NK-92 treated with Interleukin-12 subunit alpha and Interleukin-12 subunit beta, amount 100 ng/mL, for 24 hours (cell line): Measurements from ENCODE around the gene P3H2.

Experiments
- DNase-seq: peaks from one replicate; lab custom pipeline; 2025; lab: John Stamatoyannopoulos, UW

The P3H2 gene

GRCh38 chr3:189945935-189946709 is 174.6 kb downstream of the P3H2 start:
- DNase-seq, result no peak

GRCh38 chr3:189944285-189945145 is 176.2 kb downstream of the P3H2 start:
- DNase-seq, result no peak

- DNase-seq, result no peak
These were observed 177.7 kb downstream of the P3H2 start for GRCh38 chr3:189942948-189943347.

- DNase-seq, result no peak
These were observed 179.0 kb downstream of the P3H2 start for GRCh38 chr3:189941679-189942078.

DNA sequence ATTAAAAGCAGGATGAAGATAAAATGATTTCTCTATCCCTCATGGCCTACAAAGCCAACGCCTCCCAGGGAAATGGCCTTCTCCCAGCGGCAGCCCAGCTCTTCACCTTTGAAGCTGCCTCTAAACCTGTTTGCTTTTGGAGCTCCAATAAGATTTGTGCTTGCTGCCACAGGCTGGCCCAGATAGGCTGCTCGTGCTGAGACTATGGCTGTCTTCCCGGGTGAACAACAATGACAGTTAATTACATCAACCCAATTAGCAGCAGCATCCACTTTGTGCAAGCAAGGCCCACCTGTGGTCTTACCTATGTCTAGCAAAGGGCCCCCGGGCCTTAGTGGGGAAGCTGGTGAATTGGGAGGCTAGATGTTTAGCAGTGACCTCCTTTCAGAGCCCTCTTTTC is 179.6 kb downstream of the P3H2 start:
- no peak for DNase-seq

- no peak for DNase-seq
These were observed 183.2 kb downstream of the P3H2 start for GRCh38 chr3:189937302-189938127.

- no peak for DNase-seq
These were observed 184.3 kb downstream of the P3H2 start for GRCh38 chr3:189936201-189936945.

DNA sequence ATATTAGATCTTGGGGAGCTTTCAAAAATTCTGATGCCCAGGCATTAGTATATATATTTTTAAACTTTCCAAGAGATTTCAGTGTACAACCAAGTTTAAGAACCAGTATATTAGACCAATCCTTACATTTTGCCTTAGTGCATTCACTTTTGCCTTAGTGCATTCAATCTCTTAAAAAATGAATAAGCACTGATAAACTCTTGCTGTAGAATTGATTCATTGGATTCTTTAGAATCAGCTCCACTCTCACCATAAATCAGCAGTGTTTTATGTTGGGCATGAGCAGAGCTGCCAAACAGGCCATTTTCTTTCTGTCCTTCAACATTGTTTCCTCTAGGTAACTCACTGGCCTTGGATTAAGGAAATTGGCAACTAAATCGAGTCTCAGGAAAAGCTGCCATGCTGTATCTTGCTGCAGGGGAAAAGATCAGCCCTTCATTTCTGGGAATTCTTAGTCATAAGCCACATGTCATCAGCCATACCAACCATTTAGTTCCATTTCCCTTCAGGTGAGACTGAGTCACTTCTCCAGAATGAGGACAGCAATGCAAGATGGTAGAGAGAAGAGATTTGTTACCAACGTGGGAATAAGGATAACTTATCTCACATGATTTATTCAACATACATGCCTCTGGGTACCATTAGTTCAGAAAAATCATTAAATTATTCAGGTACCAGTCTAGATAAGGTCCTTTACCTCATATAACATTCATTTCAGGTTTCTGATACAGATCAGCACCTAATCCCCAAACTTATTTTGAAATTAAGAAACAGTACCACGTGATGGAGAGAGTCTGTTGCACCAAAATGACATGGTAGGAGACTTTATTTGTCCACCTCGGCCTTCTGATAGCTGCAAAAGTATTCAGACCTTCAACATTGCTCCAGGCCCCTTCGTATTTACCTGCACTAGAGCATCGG is 192.5 kb downstream of the P3H2 start:
- DNase-seq, result no peak

- DNase-seq, result no peak
These were observed 198.9 kb downstream of the P3H2 start for GRCh38 chr3:189921770-189922169.

DNA sequence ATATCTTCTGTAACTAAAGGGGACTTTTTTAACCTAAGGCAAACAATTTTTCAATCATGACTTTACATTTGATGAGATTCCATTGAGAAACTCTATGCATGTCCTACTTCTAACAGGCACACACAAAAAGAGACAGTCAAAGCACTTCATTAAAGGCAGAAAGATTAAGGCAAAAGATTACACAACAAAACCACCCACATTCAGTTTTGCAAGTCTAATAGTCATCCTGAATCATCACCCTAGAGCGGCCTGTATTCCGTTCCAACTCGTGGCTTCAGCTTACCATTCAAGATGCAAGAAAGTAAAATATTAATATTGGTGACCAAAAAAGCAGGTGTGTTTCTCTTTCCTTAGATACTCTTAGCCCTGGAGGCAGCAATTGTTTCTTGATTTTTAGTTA is 205.9 kb downstream of the P3H2 start:
- DNase-seq, result no peak

DNA sequence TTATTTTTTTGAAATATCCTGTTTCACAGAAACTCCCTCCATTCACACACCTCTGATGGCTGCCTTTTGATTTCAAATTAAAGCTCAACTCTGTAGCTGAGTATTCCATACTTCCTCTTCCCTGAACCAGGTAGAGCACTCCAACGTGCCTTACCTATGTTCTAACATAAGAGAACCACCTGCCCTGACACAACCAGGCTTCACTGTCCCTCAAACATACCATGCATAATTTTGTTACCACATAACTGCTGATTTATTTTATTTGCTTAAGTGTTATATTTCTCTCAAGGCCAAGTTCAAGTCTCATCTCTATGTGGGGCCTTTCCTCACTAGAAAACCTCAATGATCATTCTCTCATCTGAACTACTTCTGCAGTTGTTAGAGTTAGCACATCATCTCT is 209.7 kb downstream of the P3H2 start:
- DNase-seq, result no peak

GRCh38 chr3:189909573-189909972 is 211.1 kb downstream of the P3H2 start:
- no peak for DNase-seq

DNA sequence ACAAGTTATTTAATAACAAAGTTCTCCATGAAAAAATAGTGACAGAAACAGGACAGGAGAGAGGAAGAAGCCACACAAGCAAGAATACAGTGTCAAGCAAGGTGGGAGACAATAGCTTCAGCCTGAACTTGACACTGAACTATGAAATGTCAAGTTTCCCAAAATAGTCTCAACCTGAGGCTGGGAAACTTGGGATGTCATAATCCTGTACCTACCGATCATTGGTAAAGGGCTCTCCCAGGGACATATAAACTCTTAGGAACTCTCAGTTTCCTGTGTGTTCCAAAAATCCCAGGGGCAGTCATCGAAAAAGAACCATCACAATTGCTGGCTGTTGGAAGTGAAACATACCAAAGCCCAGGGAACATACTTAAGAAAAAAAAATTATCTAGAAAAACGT is 211.6 kb downstream of the P3H2 start:
- DNase-seq, result no peak

DNA sequence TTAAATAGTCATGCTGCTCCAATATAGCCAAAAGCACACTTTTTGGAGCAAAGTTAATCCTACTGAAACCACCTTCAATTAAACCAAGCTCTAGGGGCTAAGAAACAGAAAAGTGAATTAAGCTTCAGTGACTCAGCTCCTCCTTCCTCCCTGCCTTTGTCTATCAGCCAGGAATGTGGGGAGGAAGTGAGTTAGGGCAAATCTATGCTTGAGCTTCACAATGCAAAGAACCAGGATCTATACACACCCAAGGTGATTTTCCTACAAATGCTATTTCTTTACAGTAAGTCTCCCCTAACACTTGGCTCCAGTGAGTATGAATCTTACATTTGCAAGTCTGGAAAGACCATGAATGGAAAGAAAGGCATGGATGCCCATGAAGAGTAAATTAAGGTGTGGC is 212.1 kb downstream of the P3H2 start:
- no peak for DNase-seq

DNA sequence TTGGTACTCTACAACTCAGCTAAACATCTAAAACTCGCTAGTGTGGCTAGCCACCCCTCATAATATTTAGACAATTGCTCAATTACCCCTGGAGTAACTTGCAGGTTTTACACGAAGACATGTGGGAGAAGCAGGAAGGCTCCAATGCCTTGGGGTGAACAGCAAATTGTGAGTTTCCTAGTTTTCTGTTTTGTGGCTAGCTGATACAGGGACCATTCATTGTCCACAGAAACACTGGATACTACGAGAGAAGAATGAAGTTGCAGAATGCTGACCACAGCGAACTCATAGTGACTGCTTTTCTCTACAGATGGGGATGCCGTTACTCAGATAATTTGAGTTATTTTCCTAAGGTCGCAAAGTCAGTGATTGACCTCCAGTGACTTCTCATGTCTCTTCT is 212.9 kb downstream of the P3H2 start:
- DNase-seq, result no peak
